Endothelial cell (in vitro differentiated cells): ENCODE data around the gene MOCS3. TPM values are rescaled to one million over a fixed set of nuclear protein-coding genes. Genes with fewer than 3 reads are reported as not detected.
A peak's percentile ranks its signal among the peaks of the same experiment; 100 is the strongest.

Experiments used
- DNase-seq: peaks from one replicate; pipeline ENCODE4 v3.0.0; 2021; ENCODE audit warnings: low spot score
- H3K27ac Mint-ChIP-seq: one replicate; pipeline ENCODE4 v1.8.0; 2021; ENCODE audit warnings: mixed read lengths, inconsistent platforms; ENCODE audit not compliant: unreplicated experiment
- H3K27me3 Mint-ChIP-seq: one replicate; pipeline ENCODE4 v1.8.0; 2021; ENCODE audit warnings: mild to moderate bottlenecking, moderate library complexity, mixed read lengths, inconsistent platforms; ENCODE audit not compliant: unreplicated experiment
- H3K36me3 Mint-ChIP-seq: one replicate; pipeline ENCODE4 v1.8.0; 2021; ENCODE audit warnings: mild to moderate bottlenecking, low read depth, mixed read lengths, inconsistent platforms; ENCODE audit not compliant: unreplicated experiment
- H3K4me1 Mint-ChIP-seq: one replicate; pipeline ENCODE4 v1.8.0; 2021; ENCODE audit warnings: mild to moderate bottlenecking, mixed read lengths, inconsistent platforms; ENCODE audit not compliant: unreplicated experiment
- H3K4me3 Mint-ChIP-seq: one replicate; pipeline ENCODE4 v1.8.0; 2021; ENCODE audit warnings: mild to moderate bottlenecking, mixed read lengths, inconsistent platforms; ENCODE audit not compliant: unreplicated experiment
- H3K9me3 Mint-ChIP-seq: one replicate; pipeline ENCODE4 v1.8.0; 2021; ENCODE audit warnings: mixed read lengths, inconsistent platforms; ENCODE audit not compliant: unreplicated experiment
- long read RNA-seq: library from polyadenylated mRNA; unstranded; transcript quantifications from one replicate; pipeline ENCODE4 v2.0.0, GENCODE V29; 2020; ENCODE audit not compliant: unreplicated experiment
- total RNA-seq: library from RNA; stranded (reverse); fragmentation: NEBNext Ultra II Directional; extraction: Animal tissue kit (Norgen Biotek cat#: 25700); gene quantifications from one replicate; pipeline ENCODE4 v1.2.1, GENCODE V29; 2021; ENCODE audit not compliant: unreplicated experiment
- TF ChIP-seq, protein P1 (sequence below): fragments of 200-600 bp; sonication (generic); IDR thresholded peaks from one replicate; pipeline ENCODE4 v1.5.0; 2021; ENCODE audit warnings: antibody characterized with exemption; ENCODE audit not compliant: unreplicated experiment

MOCS3 gene, protein sequence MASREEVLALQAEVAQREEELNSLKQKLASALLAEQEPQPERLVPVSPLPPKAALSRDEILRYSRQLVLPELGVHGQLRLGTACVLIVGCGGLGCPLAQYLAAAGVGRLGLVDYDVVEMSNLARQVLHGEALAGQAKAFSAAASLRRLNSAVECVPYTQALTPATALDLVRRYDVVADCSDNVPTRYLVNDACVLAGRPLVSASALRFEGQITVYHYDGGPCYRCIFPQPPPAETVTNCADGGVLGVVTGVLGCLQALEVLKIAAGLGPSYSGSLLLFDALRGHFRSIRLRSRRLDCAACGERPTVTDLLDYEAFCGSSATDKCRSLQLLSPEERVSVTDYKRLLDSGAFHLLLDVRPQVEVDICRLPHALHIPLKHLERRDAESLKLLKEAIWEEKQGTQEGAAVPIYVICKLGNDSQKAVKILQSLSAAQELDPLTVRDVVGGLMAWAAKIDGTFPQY
- total RNA-seq: 6.3 TPM
- long read RNA-seq, full-length matches to known transcripts: 11 of 11 reads
- long read RNA-seq, partial matches to known transcripts: 0 of 11 reads
- long read RNA-seq, other reads (novel, unspliced or antisense): 0 of 11 reads

DNA sequence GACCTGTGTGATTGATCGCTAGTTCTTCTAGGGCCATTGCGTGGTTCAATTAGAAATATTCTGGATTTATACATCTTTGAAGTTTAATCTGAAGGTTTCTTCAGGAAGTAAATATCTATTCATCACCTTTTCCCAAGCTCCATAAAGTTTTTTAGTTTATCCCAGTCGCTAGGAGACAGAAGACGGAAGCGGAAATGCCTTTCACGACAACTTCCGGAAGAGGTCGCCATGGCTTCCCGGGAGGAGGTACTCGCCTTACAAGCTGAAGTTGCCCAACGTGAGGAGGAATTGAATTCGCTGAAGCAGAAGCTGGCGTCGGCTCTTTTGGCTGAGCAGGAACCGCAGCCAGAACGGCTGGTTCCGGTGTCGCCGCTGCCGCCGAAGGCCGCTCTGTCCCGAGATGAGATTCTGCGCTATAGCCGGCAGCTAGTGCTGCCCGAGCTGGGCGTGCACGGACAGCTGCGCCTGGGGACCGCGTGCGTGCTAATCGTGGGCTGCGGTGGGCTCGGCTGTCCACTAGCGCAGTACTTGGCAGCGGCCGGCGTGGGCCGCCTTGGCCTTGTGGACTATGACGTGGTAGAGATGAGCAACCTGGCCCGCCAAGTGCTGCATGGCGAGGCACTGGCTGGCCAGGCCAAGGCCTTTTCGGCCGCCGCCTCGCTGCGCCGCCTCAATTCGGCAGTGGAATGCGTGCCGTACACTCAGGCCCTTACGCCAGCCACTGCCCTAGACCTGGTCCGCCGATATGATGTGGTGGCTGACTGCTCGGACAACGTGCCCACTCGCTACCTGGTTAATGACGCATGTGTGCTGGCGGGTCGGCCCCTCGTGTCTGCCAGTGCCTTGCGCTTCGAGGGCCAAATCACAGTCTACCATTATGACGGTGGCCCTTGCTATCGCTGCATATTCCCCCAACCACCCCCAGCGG is at the start of gene MOCS3:
MOCS3 (plus strand) TSS at position 204 of the 928 bp plus-strand sequence; CDS start at position 229, 25 bp downstream.
- peaks cover 8% of the 10 kb centered on the region for H3K27me3 Mint-ChIP-seq
- H3K36me3 Mint-ChIP-seq: no peaks in the 10 kb centered on the region
- peak; percentile 73 for DNase-seq
- H3K9me3 Mint-ChIP-seq: no peaks in the 10 kb centered on the region
- H3K4me3 Mint-ChIP-seq: peak within 1 kb of the TSS; percentile 95
- peak within 1 kb of the TSS; percentile 97 for H3K27ac Mint-ChIP-seq
- peaks cover 22% of the 10 kb centered on the region for H3K4me1 Mint-ChIP-seq
- TF ChIP-seq, protein P1, sequence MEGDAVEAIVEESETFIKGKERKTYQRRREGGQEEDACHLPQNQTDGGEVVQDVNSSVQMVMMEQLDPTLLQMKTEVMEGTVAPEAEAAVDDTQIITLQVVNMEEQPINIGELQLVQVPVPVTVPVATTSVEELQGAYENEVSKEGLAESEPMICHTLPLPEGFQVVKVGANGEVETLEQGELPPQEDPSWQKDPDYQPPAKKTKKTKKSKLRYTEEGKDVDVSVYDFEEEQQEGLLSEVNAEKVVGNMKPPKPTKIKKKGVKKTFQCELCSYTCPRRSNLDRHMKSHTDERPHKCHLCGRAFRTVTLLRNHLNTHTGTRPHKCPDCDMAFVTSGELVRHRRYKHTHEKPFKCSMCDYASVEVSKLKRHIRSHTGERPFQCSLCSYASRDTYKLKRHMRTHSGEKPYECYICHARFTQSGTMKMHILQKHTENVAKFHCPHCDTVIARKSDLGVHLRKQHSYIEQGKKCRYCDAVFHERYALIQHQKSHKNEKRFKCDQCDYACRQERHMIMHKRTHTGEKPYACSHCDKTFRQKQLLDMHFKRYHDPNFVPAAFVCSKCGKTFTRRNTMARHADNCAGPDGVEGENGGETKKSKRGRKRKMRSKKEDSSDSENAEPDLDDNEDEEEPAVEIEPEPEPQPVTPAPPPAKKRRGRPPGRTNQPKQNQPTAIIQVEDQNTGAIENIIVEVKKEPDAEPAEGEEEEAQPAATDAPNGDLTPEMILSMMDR: no peak

- Mint-ChIP-seq H3K4me3 (no peak overlapping the region), H3K9me3 (no peaks in the 10 kb centered on the region), H3K27ac (no peak overlapping the region), H3K36me3 (peaks cover 7% of the 10 kb centered on the region), H3K27me3 (no peaks in the 10 kb centered on the region), H3K4me1 (peaks cover 8% of the 10 kb centered on the region)
- TF ChIP-seq, protein P1: no peak
- DNase-seq: no peak
These were observed 49.2 kb upstream of the MOCS3 start for GRCh38 chr20:50909413-50909812.

DNA sequence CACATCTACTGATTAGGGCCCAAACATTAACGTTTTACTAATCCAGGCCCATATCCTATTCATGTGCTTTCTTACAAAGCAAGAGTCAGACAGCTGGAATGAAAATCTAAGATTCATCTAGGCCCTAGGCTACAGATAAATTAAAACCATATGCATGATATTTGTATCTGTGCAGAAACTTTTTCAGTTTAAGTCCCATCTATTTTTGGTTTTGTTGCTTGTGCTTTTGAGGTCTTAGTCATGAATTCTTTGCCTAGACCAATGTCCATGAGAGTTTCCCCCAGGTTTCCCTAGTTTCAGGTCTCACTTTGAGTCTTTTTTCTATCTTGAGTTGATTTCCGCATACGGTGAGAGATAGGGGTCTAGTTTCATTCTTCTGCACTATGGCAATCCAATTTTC is 47.6 kb upstream of the MOCS3 start:
- H3K4me1 Mint-ChIP-seq: peaks cover 17% of the 10 kb centered on the region
- TF ChIP-seq, protein P1: no peak
- H3K36me3 Mint-ChIP-seq: peaks cover 7% of the 10 kb centered on the region
- no peaks in the 10 kb centered on the region for H3K9me3 Mint-ChIP-seq
- no peaks in the 10 kb centered on the region for H3K27me3 Mint-ChIP-seq
- no peak for DNase-seq
- H3K4me3 Mint-ChIP-seq: no peak overlapping the region
- no peak overlapping the region for H3K27ac Mint-ChIP-seq

- Mint-ChIP-seq H3K27ac (peak overlapping the region; percentile 12), H3K4me3 (no peak overlapping the region), H3K36me3 (peaks cover 7% of the 10 kb centered on the region), H3K27me3 (no peaks in the 10 kb centered on the region), H3K4me1 (peaks cover 17% of the 10 kb centered on the region), H3K9me3 (no peaks in the 10 kb centered on the region)
- no peak for DNase-seq
- TF ChIP-seq, protein P1: no peak
These were observed 46.9 kb upstream of the MOCS3 start for GRCh38 chr20:50911716-50912115.
